ENCODE results near the gene KIRREL1.

KIRREL1 gene

DNA sequence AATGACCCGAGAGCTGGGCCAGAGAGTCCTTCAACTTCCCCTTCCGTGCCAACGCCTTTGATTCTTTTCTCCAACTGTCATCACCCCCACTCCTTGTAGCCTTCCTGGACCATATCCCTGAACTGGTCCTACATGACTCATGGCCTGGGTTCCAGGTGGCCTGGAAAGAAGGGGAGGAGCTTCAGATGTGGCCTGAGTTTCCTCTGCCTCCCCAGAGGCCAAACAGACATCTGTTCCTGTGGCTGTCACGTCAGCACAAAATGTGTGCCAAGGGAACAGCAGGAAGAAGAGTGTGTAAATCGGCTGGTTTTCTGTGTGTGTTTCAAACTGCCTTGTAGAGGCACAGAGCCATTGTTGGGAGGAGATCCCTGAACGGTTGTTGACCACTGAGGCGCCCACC, 24.9 kb upstream of the KIRREL1 start:
- Histone ChIP-seq H3K36me3 (ENCODE audit: control insufficient read depth, low read length) (no peaks in the 10 kb centered on the region), H3K79me2 (ENCODE audit: control insufficient read depth, low read length) (no peaks in the 10 kb centered on the region), H3K9me2 (replicated peaks; ENCODE audit: control insufficient read depth, low read length) (no peaks in the 10 kb centered on the region), H4K20me1 (ENCODE audit: control insufficient read depth, insufficient read depth, low read depth, low read length) (no peaks in the 10 kb centered on the region), H3K27ac (ENCODE audit: low read depth, low read length) (no peak overlapping the region), H3K4me2 (ENCODE audit: low read length) (no peak overlapping the region), H3K9me3 (ENCODE audit: control insufficient read depth, insufficient read depth, low read length) (peaks cover 11% of the 10 kb centered on the region), H3K27me3 (ENCODE audit: control insufficient read depth, low read length) (peaks cover 11% of the 10 kb centered on the region), H3K4me3 (ENCODE audit: low read length) (no peak overlapping the region), H3K4me1 (ENCODE audit: control insufficient read depth, low read length) (no peaks in the 10 kb centered on the region), H3F3A (ENCODE audit: control insufficient read depth, insufficient read depth) (no peaks in the 10 kb centered on the region)
- TF ChIP-seq EZH2phosphoT487 (IDR thresholded peaks at IDR 0.05; ENCODE audit: borderline replicate concordance, low read length) = no peak
- TF ChIP-seq, protein P1, sequence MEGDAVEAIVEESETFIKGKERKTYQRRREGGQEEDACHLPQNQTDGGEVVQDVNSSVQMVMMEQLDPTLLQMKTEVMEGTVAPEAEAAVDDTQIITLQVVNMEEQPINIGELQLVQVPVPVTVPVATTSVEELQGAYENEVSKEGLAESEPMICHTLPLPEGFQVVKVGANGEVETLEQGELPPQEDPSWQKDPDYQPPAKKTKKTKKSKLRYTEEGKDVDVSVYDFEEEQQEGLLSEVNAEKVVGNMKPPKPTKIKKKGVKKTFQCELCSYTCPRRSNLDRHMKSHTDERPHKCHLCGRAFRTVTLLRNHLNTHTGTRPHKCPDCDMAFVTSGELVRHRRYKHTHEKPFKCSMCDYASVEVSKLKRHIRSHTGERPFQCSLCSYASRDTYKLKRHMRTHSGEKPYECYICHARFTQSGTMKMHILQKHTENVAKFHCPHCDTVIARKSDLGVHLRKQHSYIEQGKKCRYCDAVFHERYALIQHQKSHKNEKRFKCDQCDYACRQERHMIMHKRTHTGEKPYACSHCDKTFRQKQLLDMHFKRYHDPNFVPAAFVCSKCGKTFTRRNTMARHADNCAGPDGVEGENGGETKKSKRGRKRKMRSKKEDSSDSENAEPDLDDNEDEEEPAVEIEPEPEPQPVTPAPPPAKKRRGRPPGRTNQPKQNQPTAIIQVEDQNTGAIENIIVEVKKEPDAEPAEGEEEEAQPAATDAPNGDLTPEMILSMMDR (IDR thresholded peaks at IDR 0.05; ENCODE audit: low read depth, low read length, poor library complexity, severe bottlenecking) = no peak

DNA sequence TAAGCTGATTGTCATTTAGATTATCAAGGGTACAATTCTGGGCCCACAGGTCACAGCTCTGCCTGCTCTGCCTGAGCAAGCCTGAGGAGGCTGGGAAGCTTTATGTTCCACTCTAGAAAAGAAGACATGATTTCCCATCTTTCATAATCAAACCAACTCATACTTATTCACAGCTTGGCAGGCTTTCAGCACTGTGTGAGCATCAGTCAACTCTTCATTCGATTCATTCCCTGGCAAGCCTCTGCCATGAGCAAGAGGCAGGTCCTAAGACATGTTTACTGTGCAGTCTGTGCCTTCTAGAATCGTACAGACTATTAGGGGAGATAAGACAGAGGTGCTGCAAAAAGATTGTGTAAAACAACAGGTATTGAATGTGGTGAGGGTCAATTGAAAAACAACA, 24.5 kb upstream of the KIRREL1 start:
- Histone ChIP-seq H3K27me3 (ENCODE audit: control insufficient read depth, low read length) (peaks cover 9% of the 10 kb centered on the region), H3K9me2 (replicated peaks; ENCODE audit: control insufficient read depth, low read length) (no peaks in the 10 kb centered on the region), H3K4me1 (ENCODE audit: control insufficient read depth, low read length) (no peaks in the 10 kb centered on the region), H3K79me2 (ENCODE audit: control insufficient read depth, low read length) (no peaks in the 10 kb centered on the region), H3F3A (ENCODE audit: control insufficient read depth, insufficient read depth) (no peaks in the 10 kb centered on the region), H3K36me3 (ENCODE audit: control insufficient read depth, low read length) (no peaks in the 10 kb centered on the region), H3K4me3 (ENCODE audit: low read length) (no peak overlapping the region), H4K20me1 (ENCODE audit: control insufficient read depth, insufficient read depth, low read depth, low read length) (no peaks in the 10 kb centered on the region), H3K27ac (ENCODE audit: low read depth, low read length) (no peak overlapping the region), H3K4me2 (ENCODE audit: low read length) (no peak overlapping the region), H3K9me3 (ENCODE audit: control insufficient read depth, insufficient read depth, low read length) (peaks cover 11% of the 10 kb centered on the region)
- TF ChIP-seq, protein P1 (IDR thresholded peaks at IDR 0.05; ENCODE audit: low read depth, low read length, poor library complexity, severe bottlenecking) = no peak
- no peak for TF ChIP-seq EZH2phosphoT487 (IDR thresholded peaks at IDR 0.05; ENCODE audit: borderline replicate concordance, low read length)

DNA sequence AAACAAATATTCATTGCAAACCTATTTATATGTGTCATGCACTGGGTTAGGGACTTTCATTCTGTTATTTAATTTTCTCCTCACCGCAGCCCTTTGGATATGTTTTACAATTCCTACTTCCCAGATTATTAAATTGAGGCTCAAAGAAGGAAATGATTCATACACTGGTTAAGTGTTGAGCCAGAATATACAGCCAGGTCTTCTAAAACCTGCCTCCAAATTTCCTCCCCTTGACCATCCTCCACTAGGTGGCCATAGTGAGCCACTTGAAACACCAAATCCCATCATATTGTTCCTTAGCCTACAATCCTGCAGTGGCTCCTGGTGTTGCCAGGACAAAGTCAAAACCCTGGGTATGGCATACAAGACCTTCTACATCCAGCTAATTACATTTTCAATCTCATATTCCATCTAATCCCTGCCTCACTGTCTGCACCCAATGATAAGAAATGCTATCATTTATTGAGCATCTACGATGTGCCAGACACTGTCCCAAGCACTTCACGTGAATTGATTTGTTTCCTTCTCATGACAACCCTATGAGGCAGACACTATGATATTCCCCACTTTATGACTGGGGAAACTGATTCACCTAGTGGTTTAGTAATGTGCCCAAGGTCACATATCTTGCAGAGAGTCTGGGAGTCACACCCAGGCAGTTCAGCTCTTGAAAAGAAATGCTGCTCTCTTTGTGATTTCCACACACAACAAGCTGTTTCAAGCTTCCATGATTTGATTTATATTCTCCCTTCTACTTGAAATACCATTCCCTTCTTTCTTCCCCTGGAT, 23.6 kb upstream of the KIRREL1 start:
- H3K4me1 ChIP-seq (ENCODE audit: control insufficient read depth, low read length) = no peaks in the 10 kb centered on the region
- H4K20me1 ChIP-seq (ENCODE audit: control insufficient read depth, insufficient read depth, low read depth, low read length) = no peaks in the 10 kb centered on the region
- no peaks in the 10 kb centered on the region for H3F3A ChIP-seq (ENCODE audit: control insufficient read depth, insufficient read depth)
- no peak for TF ChIP-seq EZH2phosphoT487 (IDR thresholded peaks at IDR 0.05; ENCODE audit: borderline replicate concordance, low read length)
- TF ChIP-seq, protein P1 (IDR thresholded peaks at IDR 0.05; ENCODE audit: low read depth, low read length, poor library complexity, severe bottlenecking) = peak; percentile 93
- no peak overlapping the region for H3K4me3 ChIP-seq (ENCODE audit: low read length)
- H3K4me2 ChIP-seq (ENCODE audit: low read length) = no peak overlapping the region
- H3K27me3 ChIP-seq (ENCODE audit: control insufficient read depth, low read length) = peaks cover 2% of the 10 kb centered on the region; the same call in 1 of the 2 replicates
- H3K9me3 ChIP-seq (ENCODE audit: control insufficient read depth, insufficient read depth, low read length) = peaks cover 11% of the 10 kb centered on the region
- no peaks in the 10 kb centered on the region for H3K36me3 ChIP-seq (ENCODE audit: control insufficient read depth, low read length)
- H3K27ac ChIP-seq (ENCODE audit: low read depth, low read length) = no peak overlapping the region
- H3K79me2 ChIP-seq (ENCODE audit: control insufficient read depth, low read length) = no peaks in the 10 kb centered on the region
- no peaks in the 10 kb centered on the region for H3K9me2 ChIP-seq (replicated peaks; ENCODE audit: control insufficient read depth, low read length)
